Esophagus squamous epithelium (tissue), 4 donors: Measurements from ENCODE around the gene PTGES3.

Experiments used
- CTCF ChIP-seq, 6 experiments: fragments of 450-650 bp in 4 of 6; fragments of 200-600 bp in 2 of 6; sonication (generic) in 2 of 6; IDR thresholded peaks; one replicate each; pipeline ENCODE4 v1.5.1; 2016 to 2019; ENCODE audit warnings: antibody characterized with exemption in 6 of 6, mild to moderate bottlenecking in 4 of 6, moderate library complexity in 4 of 6
- POLR2A ChIP-seq, 4 donors: fragments of 450-650 bp; IDR thresholded peaks; one replicate each; pipeline ENCODE4 v1.6.1; 2017; ENCODE audit warnings: antibody characterized with exemption in 4 of 4, mild to moderate bottlenecking in 4 of 4, moderate library complexity in 3 of 4

DNA sequence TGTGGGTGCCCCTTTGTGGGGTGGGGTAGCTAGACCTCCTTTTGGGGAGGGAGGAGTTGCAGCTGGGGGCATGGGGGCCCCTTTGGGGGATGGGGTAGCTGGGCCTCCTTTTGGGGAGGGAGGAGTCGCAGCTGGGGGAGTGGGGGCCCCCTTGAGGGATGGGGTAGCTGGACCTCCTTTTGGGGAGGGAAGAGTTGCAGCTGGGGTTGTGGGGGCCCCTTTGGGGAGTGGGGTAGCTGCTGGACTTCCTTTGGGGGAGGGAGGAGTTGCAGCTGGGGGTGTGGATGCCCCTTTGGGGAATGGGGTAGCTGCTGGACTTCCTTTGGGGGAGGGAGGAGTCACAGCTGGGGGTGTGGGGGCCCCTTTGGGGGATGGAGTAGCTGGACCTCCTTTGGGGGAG lies 30.1 kb upstream of the PTGES3 start:
- TF ChIP-seq CTCF (IDR thresholded peaks at IDR 0.05) (no peak), POLR2A (IDR thresholded peaks at IDR 0.05) (no peak)
